Effector memory CD4-positive, alpha-beta T cell (primary cell): ENCODE measurements around the gene KIFC1.

Experiments used
- DNase-seq, 3 donors: peaks; one replicate each; pipeline ENCODE4 v3.0.0-alpha.2; 2020
- H3K27ac ChIP-seq: 2 replicates; pipeline ENCODE4 v1.7.0; 2013; ENCODE audit warnings: mild to moderate bottlenecking, low read length, moderate library complexity; ENCODE audit not compliant: insufficient read depth, poor library complexity, severe bottlenecking
- H3K27me3 ChIP-seq: replicated peaks from 2 replicates; pipeline ENCODE4 v1.7.0; 2013; ENCODE audit warnings: mild to moderate bottlenecking, low read length; ENCODE audit not compliant: insufficient read depth, control insufficient read depth, poor library complexity, severe bottlenecking
- H3K36me3 ChIP-seq: 2 replicates; pipeline ENCODE4 v1.7.0; 2013; ENCODE audit warnings: mild to moderate bottlenecking, low read length, moderate library complexity; ENCODE audit not compliant: control insufficient read depth, insufficient read depth
- H3K4me1 ChIP-seq: 2 replicates; pipeline ENCODE4 v1.7.0; 2013; ENCODE audit warnings: low read length, mild to moderate bottlenecking; ENCODE audit not compliant: control insufficient read depth, insufficient read depth, poor library complexity, severe bottlenecking
- H3K4me3 ChIP-seq: 2 replicates; pipeline ENCODE4 v1.7.0; 2013; ENCODE audit warnings: low read length, low read depth, mild to moderate bottlenecking; ENCODE audit not compliant: insufficient read depth, poor library complexity, severe bottlenecking
- H3K9me3 ChIP-seq: 2 replicates; pipeline ENCODE4 v1.7.0; 2013; ENCODE audit warnings: mild to moderate bottlenecking, low read length, moderate library complexity; ENCODE audit not compliant: control insufficient read depth

Gene KIFC1

GRCh38 chr6:33431880-33432541 lies 40.4 kb downstream of the KIFC1 start:
- H3K9me3 ChIP-seq = no peaks in the 10 kb centered on the region
- peak overlapping the region; percentile 46 for H3K4me3 ChIP-seq
- no peaks in the 10 kb centered on the region for H3K27me3 ChIP-seq
- H3K27ac ChIP-seq = peak overlapping the region; percentile 0
- peaks cover 46% of the 10 kb centered on the region for H3K4me1 ChIP-seq
- peaks cover 21% of the 10 kb centered on the region for H3K36me3 ChIP-seq
- no peak for DNase-seq

DNA sequence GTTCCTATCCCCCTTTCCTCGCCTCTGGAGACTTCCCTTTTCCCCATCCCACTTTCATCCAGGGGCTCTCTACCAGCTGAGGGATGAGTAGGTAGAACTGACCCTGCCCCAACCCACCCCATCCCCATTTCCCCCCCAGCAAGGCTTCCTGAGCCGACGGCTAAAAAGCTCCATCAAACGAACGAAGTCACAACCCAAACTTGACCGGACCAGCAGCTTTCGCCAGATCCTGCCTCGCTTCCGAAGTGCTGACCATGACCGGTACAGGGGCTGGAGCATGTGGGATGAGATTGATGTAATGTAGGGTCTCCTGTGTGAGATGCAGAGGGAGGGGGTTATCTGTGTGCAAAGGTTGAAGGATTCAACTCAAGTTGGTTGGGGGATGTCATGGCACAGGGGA lies 40.9 kb downstream of the KIFC1 start:
- no peaks in the 10 kb centered on the region for H3K9me3 ChIP-seq
- no peak overlapping the region for H3K4me3 ChIP-seq
- H3K4me1 ChIP-seq = peaks cover 41% of the 10 kb centered on the region
- H3K36me3 ChIP-seq = peaks cover 26% of the 10 kb centered on the region
- no peaks in the 10 kb centered on the region for H3K27me3 ChIP-seq
- peak overlapping the region; percentile 0 for H3K27ac ChIP-seq
- DNase-seq = no peak

GRCh38 chr6:33433001-33433543 lies 41.4 kb downstream of the KIFC1 start:
- H3K4me1 ChIP-seq = peaks cover 41% of the 10 kb centered on the region
- H3K27ac ChIP-seq = no peak overlapping the region
- peaks cover 29% of the 10 kb centered on the region for H3K36me3 ChIP-seq
- DNase-seq = no peak
- H3K9me3 ChIP-seq = no peaks in the 10 kb centered on the region
- no peaks in the 10 kb centered on the region for H3K27me3 ChIP-seq
- H3K4me3 ChIP-seq = no peak overlapping the region

- no peak for DNase-seq
- Histone ChIP-seq H3K9me3 (no peaks in the 10 kb centered on the region), H3K27ac (no peak overlapping the region)
Observed at GRCh38 chr6:33433544-33434191, 42.0 kb downstream of the KIFC1 start.

DNA sequence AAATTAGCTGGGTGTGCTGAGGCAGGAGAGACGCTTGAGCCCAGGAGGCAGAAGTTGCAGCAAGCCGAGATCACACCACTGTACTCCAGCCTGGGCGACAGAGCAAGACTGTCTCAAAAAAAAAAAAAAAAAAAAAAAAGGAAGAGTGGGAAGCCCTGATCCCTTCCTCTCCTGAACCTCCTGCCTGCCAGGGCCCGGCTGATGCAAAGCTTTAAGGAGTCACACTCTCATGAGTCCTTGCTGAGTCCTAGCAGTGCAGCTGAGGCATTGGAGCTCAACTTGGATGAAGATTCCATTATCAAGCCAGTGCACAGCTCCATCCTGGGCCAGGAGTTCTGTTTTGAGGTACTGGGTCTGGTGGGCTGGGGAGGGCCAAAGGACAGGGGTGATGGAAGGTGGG lies 43.3 kb downstream of the KIFC1 start:
- Histone ChIP-seq H3K4me1 (peaks cover 23% of the 10 kb centered on the region), H3K36me3 (peaks cover 45% of the 10 kb centered on the region), H3K27me3 (no peaks in the 10 kb centered on the region), H3K9me3 (no peaks in the 10 kb centered on the region), H3K4me3 (no peak overlapping the region), H3K27ac (no peak overlapping the region)
- DNase-seq = no peak

More at GRCh38 chr6:33433544-33434191, 42.0 kb downstream of the KIFC1 start:
- H3K36me3 ChIP-seq = peaks cover 34% of the 10 kb centered on the region
- H3K4me3 ChIP-seq = no peak overlapping the region
- H3K27me3 ChIP-seq = no peaks in the 10 kb centered on the region
- peaks cover 36% of the 10 kb centered on the region for H3K4me1 ChIP-seq

GRCh38 chr6:33437666-33438065 lies 46.0 kb downstream of the KIFC1 start:
- DNase-seq = no peak
- H3K9me3 ChIP-seq = no peaks in the 10 kb centered on the region
- no peaks in the 10 kb centered on the region for H3K27me3 ChIP-seq
- H3K36me3 ChIP-seq = peaks cover 66% of the 10 kb centered on the region
- no peak overlapping the region for H3K27ac ChIP-seq
- H3K4me3 ChIP-seq = no peak overlapping the region
- no peaks in the 10 kb centered on the region for H3K4me1 ChIP-seq

GRCh38 chr6:33438978-33439594 lies 47.5 kb downstream of the KIFC1 start:
- H3K27me3 ChIP-seq = no peaks in the 10 kb centered on the region
- peaks cover 76% of the 10 kb centered on the region for H3K36me3 ChIP-seq
- no peaks in the 10 kb centered on the region for H3K4me1 ChIP-seq
- no peak overlapping the region for H3K27ac ChIP-seq
- no peaks in the 10 kb centered on the region for H3K9me3 ChIP-seq
- no peak overlapping the region for H3K4me3 ChIP-seq
- DNase-seq = no peak

GRCh38 chr6:33439956-33440648 lies 48.5 kb downstream of the KIFC1 start:
- DNase-seq = no peak
- Histone ChIP-seq H3K27ac (no peak overlapping the region), H3K4me3 (no peak overlapping the region), H3K36me3 (peaks cover 81% of the 10 kb centered on the region), H3K4me1 (no peaks in the 10 kb centered on the region), H3K27me3 (no peaks in the 10 kb centered on the region), H3K9me3 (no peaks in the 10 kb centered on the region)

DNA sequence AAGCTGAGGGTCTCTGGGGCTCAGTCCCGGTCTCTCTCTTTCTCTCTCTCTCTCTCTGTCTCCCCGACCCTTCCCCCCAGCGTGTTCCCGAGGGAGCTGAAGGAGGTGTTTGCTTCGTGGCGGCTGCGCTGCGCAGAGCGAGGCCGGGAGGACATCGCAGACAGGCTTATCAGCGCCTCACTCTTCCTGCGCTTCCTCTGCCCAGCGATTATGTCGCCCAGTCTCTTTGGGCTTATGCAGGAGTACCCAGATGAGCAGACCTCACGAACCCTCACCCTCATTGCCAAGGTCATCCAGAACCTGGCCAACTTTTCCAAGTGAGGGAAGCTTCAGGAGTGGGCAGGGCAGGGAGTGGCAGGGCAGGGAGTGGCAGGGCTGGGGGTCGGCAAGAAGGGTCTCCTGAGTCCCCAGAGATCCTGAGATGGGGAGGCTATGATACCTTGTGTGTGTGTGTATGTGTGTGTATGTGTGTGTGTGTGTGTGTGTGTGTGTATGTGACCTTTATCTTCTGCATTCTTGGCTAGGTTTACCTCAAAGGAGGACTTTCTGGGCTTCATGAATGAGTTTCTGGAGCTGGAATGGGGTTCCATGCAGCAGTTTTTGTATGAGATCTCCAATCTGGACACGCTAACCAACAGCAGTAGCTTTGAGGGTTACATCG lies 49.2 kb downstream of the KIFC1 start:
- no peak for DNase-seq
- Histone ChIP-seq H3K27me3 (no peaks in the 10 kb centered on the region), H3K27ac (no peak overlapping the region), H3K4me3 (no peak overlapping the region), H3K9me3 (no peaks in the 10 kb centered on the region), H3K36me3 (peaks cover 75% of the 10 kb centered on the region), H3K4me1 (no peaks in the 10 kb centered on the region)
